ENCODE measurements around the gene ZFP62. TPM values are rescaled to one million over a fixed set of nuclear protein-coding genes. Genes with fewer than 3 reads are reported as not detected.

Gene ZFP62
- total RNA-seq, 2 experiments from 2014 or later = 23.2 to 25.2 TPM

DNA sequence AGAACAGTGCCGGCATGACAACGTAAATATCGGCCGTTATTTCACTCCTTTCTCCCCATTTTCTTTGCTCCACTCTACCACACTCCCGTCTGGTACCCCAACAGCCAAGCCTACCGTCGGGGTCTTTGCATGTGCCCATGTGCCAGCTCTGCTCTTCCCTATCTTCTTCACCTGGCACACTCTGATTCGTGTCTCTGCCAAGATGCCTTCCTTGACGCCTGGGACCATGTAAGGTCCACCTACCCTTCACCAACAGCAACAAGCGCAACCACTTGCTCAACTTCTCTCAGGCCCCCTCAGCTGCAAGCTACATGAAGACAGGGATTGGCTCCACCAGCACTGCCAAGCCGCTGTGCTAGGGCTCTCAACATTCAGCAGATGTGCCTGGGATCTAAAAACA lies 62.9 kb downstream of the ZFP62 start:
- Mint-ChIP-seq H3K9me3 (ENCODE audit: low read depth) (no peaks in the 10 kb centered on the region), H3K36me3 (peaks cover 63% of the 10 kb centered on the region), H3K4me3 (no peak overlapping the region), H3K27me3 (no peaks in the 10 kb centered on the region), H3K27ac (no peak overlapping the region), H3K4me1 (peaks cover 76% of the 10 kb centered on the region)
- no peak for DNase-seq
- CTCF ChIA-PET = interaction anchor here (1.0 kb wide), 1 partner anchor 27 kb away, joined by 4 read pairs; no protein-coding TSS in a partner anchor
- no peak for ATAC-seq

Other genes starting within 250 kb of the ZFP62 start
- gene FLT4, start 211.7 kb downstream of the ZFP62 start, total RNA-seq = 1 to 10 TPM; 1.7 to 2.8 TPM
- not detected for gene OR2Y1, start 121.2 kb downstream of the ZFP62 start, total RNA-seq
- gene MGAT1, start 58.5 kb downstream of the ZFP62 start, total RNA-seq = 100 to 1,000 TPM; 141 to 142 TPM
- gene BTNL8, start 37.9 kb upstream of the ZFP62 start, total RNA-seq = 1 to 10 TPM in 1 of 2 experiments, not detected in 1; 1.7 TPM
- not detected for gene BTNL3, start 127.6 kb upstream of the ZFP62 start, total RNA-seq
- not detected for gene BTNL9, start 179.0 kb upstream of the ZFP62 start, total RNA-seq